K562 (cell line): Measurements from ENCODE around the gene CCT4. TPM values are rescaled to one million over a fixed set of nuclear protein-coding genes. Genes with fewer than 3 reads are reported as not detected.

ENCODE experiments used
- ARID2 ChIP-seq: fragments of 450-650 bp; IDR thresholded peaks from 2 replicates; pipeline ENCODE4 v1.6.1; 2017; ENCODE audit warnings: antibody characterized with exemption, mild to moderate bottlenecking
- ATF7 ChIP-seq: fragments of 450-650 bp; IDR thresholded peaks from 2 replicates; pipeline ENCODE4 v1.7.1; 2014; ENCODE audit warnings: mild to moderate bottlenecking, moderate library complexity
- CLOCK ChIP-seq: fragments of 250-450 bp; sonication (Bioruptor Pico); IDR thresholded peaks from 2 replicates; pipeline ENCODE4 v1.4.0; 2020; ENCODE audit warnings: mild to moderate bottlenecking, moderate library complexity, borderline replicate concordance
- GMEB1 ChIP-seq: fragments of 250-450 bp; sonication (Bioruptor Pico); IDR thresholded peaks from 2 replicates; pipeline ENCODE4 v1.4.0; 2020; ENCODE audit warnings: mild to moderate bottlenecking
- JUN ChIP-seq, 2 experiments: sonication (generic) in 1 of 2; formaldehyde crosslinking in 1 of 2; IDR thresholded peaks; 2 replicates each; pipeline versions ENCODE4 v1.6.1 to v1.8.0; 2012 to 2022; ENCODE audit warnings: borderline replicate concordance in 2 of 2, mild to moderate bottlenecking in 2 of 2, improper control_type of control experiment in 1 of 2, low read depth in 1 of 2, low read length in 1 of 2, missing genetic modification reagents in 1 of 2
- KLF10 ChIP-seq: fragments of 250-450 bp; sonication (Bioruptor Pico); IDR thresholded peaks from 2 replicates; pipeline ENCODE4 v1.6.1; 2021; ENCODE audit warnings: matching md5 sums
- KLF6 ChIP-seq: fragments of 250-450 bp; sonication (Bioruptor Pico); IDR thresholded peaks from 2 replicates; pipeline ENCODE4 v1.4.0; 2020; ENCODE audit warnings: mild to moderate bottlenecking, moderate library complexity, borderline replicate concordance
- MTA3 ChIP-seq: fragments of 450-650 bp; formaldehyde crosslinking; IDR thresholded peaks from 2 replicates; pipeline ENCODE4 v1.6.1; 2017; ENCODE audit warnings: mild to moderate bottlenecking, borderline replicate concordance
- MXI1 ChIP-seq: IDR thresholded peaks from 2 replicates; pipeline ENCODE4 v1.6.1; 2011; ENCODE audit warnings: low read depth, mild to moderate bottlenecking, improper control_type of control experiment, low read length
- NFRKB ChIP-seq: fragments of 450-650 bp; IDR thresholded peaks from 2 replicates; pipeline ENCODE4 v1.6.1; 2016; ENCODE audit warnings: low read depth
- NFXL1 ChIP-seq: fragments of 450-650 bp; formaldehyde crosslinking; IDR thresholded peaks from 2 replicates; pipeline ENCODE4 v1.4.0; 2021; ENCODE audit warnings: mild to moderate bottlenecking
- POLR2G ChIP-seq: fragments of 200-400 bp; formaldehyde crosslinking; IDR thresholded peaks from 2 replicates; pipeline ENCODE4 v1.6.1; 2017; ENCODE audit warnings: low read depth, mild to moderate bottlenecking, antibody characterized with exemption, low read length, moderate library complexity
- RBM39 ChIP-seq: fragments of 200-400 bp; formaldehyde crosslinking; optimal IDR thresholded peaks from 2 replicates; pipeline ENCODE3; 2018; ENCODE audit warnings: low read depth, low read length
- RFX1 ChIP-seq: fragments of 450-650 bp; IDR thresholded peaks from 2 replicates; pipeline ENCODE4 v1.6.1; 2016; ENCODE audit warnings: mild to moderate bottlenecking, moderate library complexity
- SIN3B ChIP-seq: fragments of 450-650 bp; IDR thresholded peaks from 2 replicates; pipeline ENCODE4 v1.6.1; 2017; ENCODE audit warnings: low read depth, mild to moderate bottlenecking, moderate library complexity
- SLC30A9 ChIP-seq: fragments of 250-450 bp; sonication (Bioruptor Pico); IDR thresholded peaks from 2 replicates; pipeline ENCODE4 v1.8.0; 2022; ENCODE audit warnings: mild to moderate bottlenecking, moderate library complexity
- SRSF3 ChIP-seq: fragments of 200-400 bp; formaldehyde crosslinking; IDR thresholded peaks from 2 replicates; pipeline ENCODE4 v1.6.1; 2016; ENCODE audit warnings: mild to moderate bottlenecking, low read length, moderate library complexity; ENCODE audit not compliant: insufficient read depth
- TCF7L2 ChIP-seq: fragments of 150-350 bp; IDR thresholded peaks from 2 replicates; pipeline ENCODE4 v1.6.1; 2016; ENCODE audit warnings: low read depth, mild to moderate bottlenecking, low read length, moderate library complexity
- TRIM28 ChIP-seq: fragments of 450-650 bp; IDR thresholded peaks from 2 replicates; pipeline ENCODE4 v1.6.1; 2017
- ZNF124 ChIP-seq: sonication (generic); formaldehyde crosslinking; IDR thresholded peaks from 2 replicates; pipeline ENCODE4 v1.8.1; 2022; ENCODE audit warnings: missing genetic modification reagents
- ZNF311 ChIP-seq: fragments of 250-450 bp; sonication (Bioruptor Pico); IDR thresholded peaks from 2 replicates; pipeline ENCODE4 v1.4.0; 2020; ENCODE audit warnings: mild to moderate bottlenecking, moderate library complexity
- polyA plus RNA-seq, 8 experiments: library from polyadenylated mRNA; depleted of rRNA in 4 of 8; stranded (reverse) in 5 of 8; unstranded in 3 of 8; fragments of >200 nt; fragmentation: Nextera tagmentation in 2 of 8; fragmentation: Illumina TruSeq in 1 of 8; extraction: Ambion mirVana in 2 of 8; extraction: Trizol in 1 of 8; gene quantifications; 2 replicates each; pipeline versions ENCODE4 v1.2.1 to v1.2.3, GENCODE V29; 2011 to 2014; ENCODE audit warnings: inconsistent platforms in 1 of 8, missing spikeins in 1 of 8
- total RNA-seq, 7 experiments: library from RNA; depleted of rRNA in 6 of 7; stranded (reverse); fragments of >200 nt in 6 of 7; fragmentation: Illumina TruSeq in 2 of 7; extraction: Trizol in 2 of 7; gene quantifications; 2 replicates each; pipeline versions ENCODE4 v1.2.1 to v1.2.3, GENCODE V29; 2011 to 2021; ENCODE audit warnings: low replicate concordance in 1 of 7

Gene CCT4
- total and polyA plus RNA-seq, 9 of the 15 experiments (the other 6 are each of a cell fraction or from before 2014, with no cell fraction given), result 101 to 368 (median 303) TPM

GRCh38 chr2:61905372-61906185 is 17.1 kb upstream of the CCT4 start, which contains the start of gene COMMD1 (continued):
- TF ChIP-seq ZNF124 (CRISPR knock-in tag), result no peak
- TF ChIP-seq GMEB1 (CRISPR knock-in tag), result no peak
- 0 out of 2 replicates have a peak, but pooled peaks have one; percentile 49 for TF ChIP-seq NFRKB
- no peak for TF ChIP-seq SRSF3
- TF ChIP-seq KLF6 (CRISPR knock-in tag), result no peak
- TF ChIP-seq MTA3, result peak; percentile 98
- TF ChIP-seq ZNF311 (CRISPR knock-in tag), result no peak
- TF ChIP-seq JUN (IDR thresholded peaks at IDR 0.05; ENCODE audit: borderline replicate concordance, low read depth, low read length), result no peak
- TF ChIP-seq JUN (CRISPR knock-in tag; IDR thresholded peaks at IDR 0.05; ENCODE audit: borderline replicate concordance), result no peak
- TF ChIP-seq RBM39, result no peak
- peak; percentile 22; the same call in 1 of the 2 replicates for TF ChIP-seq RFX1
- no peak for TF ChIP-seq KLF10 (CRISPR knock-in tag)
- no peak for TF ChIP-seq ARID2
- no peak for TF ChIP-seq TRIM28
- TF ChIP-seq CLOCK (CRISPR knock-in tag), result no peak
- TF ChIP-seq SLC30A9 (CRISPR knock-in tag), result no peak
- peak; percentile 38; the same call in 1 of the 2 replicates for TF ChIP-seq ATF7
- TF ChIP-seq NFXL1 (CRISPR knock-in tag), result no peak
- peak; percentile 88 for TF ChIP-seq POLR2G
- TF ChIP-seq MXI1, result peak; percentile 68
- TF ChIP-seq TCF7L2, result no peak
- TF ChIP-seq SIN3B, result peak; percentile 86
